ENCODE measurements around the gene C5orf22. TPM values are rescaled to one million over a fixed set of nuclear protein-coding genes. Genes with fewer than 3 reads are reported as not detected.

C5orf22 gene
- total and polyA plus RNA-seq, 2 donors (not counting 3 experiments of a cell fraction or from before 2014, with no cell fraction given) = 11.7 to 27.5 TPM

- Histone ChIP-seq H3K4me3 (replicated peaks in 1 of 3; ENCODE audit: insufficient read depth in 1 of 3, low read depth in 1 of 3, low read length in 3 of 3) (no peak overlapping the region), H3K9me1 (replicated peaks; ENCODE audit: control insufficient read depth, extremely low read depth, insufficient read depth, low read length) (no peaks in the 10 kb centered on the region), H4K20me1 (replicated peaks; ENCODE audit: control insufficient read depth, extremely low read depth, insufficient read depth, low read length) (no peaks in the 10 kb centered on the region), H3K9me3 (replicated peaks; ENCODE audit: control insufficient read depth, insufficient read depth, low read length) (no peaks in the 10 kb centered on the region), H3K4me1 (ENCODE audit: control insufficient read depth, extremely low read depth, insufficient read depth, low read length) (no peaks in the 10 kb centered on the region), H2AFZ (ENCODE audit: low read depth, low read length) (no peak overlapping the region), H3K27ac (ENCODE audit: insufficient read depth, low read depth, low read length) (no peak overlapping the region), H3K4me2 (ENCODE audit: insufficient read depth, low read length) (no peak overlapping the region), H3K27me3 (ENCODE audit: control insufficient read depth in 2 of 2, insufficient read depth in 2 of 2, low read length in 2 of 2) (no peaks in the 10 kb centered on the region), H3K79me2 (ENCODE audit: control insufficient read depth, insufficient read depth, low read length) (no peaks in the 10 kb centered on the region), H3K9ac (replicated peaks; ENCODE audit: extremely low read depth, insufficient read depth, low read length) (no peak overlapping the region), H3K36me3 (ENCODE audit: control insufficient read depth in 2 of 2, extremely low read depth in 1 of 2, insufficient read depth in 2 of 2, low read length in 2 of 2) (no peaks in the 10 kb centered on the region)
- dilution Hi-C loops (cut with MboI; ENCODE audit: extremely low pct_ligation_motif_present, low sequenced_read_pairs) (no loop called here), intact Hi-C loops (cut with micrococcal nuclease) (no loop called here)
- DNase-seq (ENCODE audit: low read depth, low spot score) (no peak), FAIRE-seq (no peak)
- ChIA-PET POLR2A (no interaction called here), CTCF (interaction anchor here (1.3 kb wide), 1 partner anchor 483 kb away, joined by 4 read pairs; no protein-coding TSS in a partner anchor)
- no TSS peak for BruUV-seq (replicated peaks)
- no peak for TF ChIP-seq MAX (IDR thresholded peaks at IDR 0.05; ENCODE audit: insufficient read depth, insufficient read length)
- no peak for TF ChIP-seq POLR2A (IDR thresholded peaks at IDR 0.05; ENCODE audit: low read depth, low read length)
- TF ChIP-seq CTCF (IDR thresholded peaks at IDR 0.05; ENCODE audit: extremely low read depth in 1 of 2, insufficient read depth in 1 of 2, low read depth in 1 of 2, low read length in 2 of 2) = no peak
- no peak for TF ChIP-seq MYC (IDR thresholded peaks at IDR 0.05; ENCODE audit: low read depth, low read length)
- TF ChIP-seq JUN (IDR thresholded peaks at IDR 0.05; ENCODE audit: borderline replicate concordance, insufficient read depth, insufficient read length, low read depth) = no peak
- no peak for TF ChIP-seq POLR2AphosphoS5 (IDR thresholded peaks at IDR 0.05; ENCODE audit: insufficient read depth, low read depth, low read length)
- no peak for TF ChIP-seq FOS (IDR thresholded peaks at IDR 0.05; ENCODE audit: borderline replicate concordance, insufficient read depth, low read length)
- TF ChIP-seq GATA2 (IDR thresholded peaks at IDR 0.05; ENCODE audit: insufficient read depth, insufficient read length, low read depth, low read length) = no peak
- TF ChIP-seq EZH2 (IDR thresholded peaks at IDR 0.05; ENCODE audit: borderline replicate concordance, low read depth, low read length, severe bottlenecking) = no peak
Observed at GRCh38 chr5:31593665-31594064, 61.6 kb downstream of the C5orf22 start.
